Nucleus accumbens (tissue), 56 donors: ENCODE data around the gene NSA2.
"Not testable (repeated sequence)": the region's sequence is repeated elsewhere in the genome, so short reads cannot be mapped to it uniquely, and the experiment has no call there.

Experiments used
- DNase-seq, 56 donors: peaks; one replicate each; lab custom pipeline; 2025; lab: John Stamatoyannopoulos, UW

Gene NSA2

DNA sequence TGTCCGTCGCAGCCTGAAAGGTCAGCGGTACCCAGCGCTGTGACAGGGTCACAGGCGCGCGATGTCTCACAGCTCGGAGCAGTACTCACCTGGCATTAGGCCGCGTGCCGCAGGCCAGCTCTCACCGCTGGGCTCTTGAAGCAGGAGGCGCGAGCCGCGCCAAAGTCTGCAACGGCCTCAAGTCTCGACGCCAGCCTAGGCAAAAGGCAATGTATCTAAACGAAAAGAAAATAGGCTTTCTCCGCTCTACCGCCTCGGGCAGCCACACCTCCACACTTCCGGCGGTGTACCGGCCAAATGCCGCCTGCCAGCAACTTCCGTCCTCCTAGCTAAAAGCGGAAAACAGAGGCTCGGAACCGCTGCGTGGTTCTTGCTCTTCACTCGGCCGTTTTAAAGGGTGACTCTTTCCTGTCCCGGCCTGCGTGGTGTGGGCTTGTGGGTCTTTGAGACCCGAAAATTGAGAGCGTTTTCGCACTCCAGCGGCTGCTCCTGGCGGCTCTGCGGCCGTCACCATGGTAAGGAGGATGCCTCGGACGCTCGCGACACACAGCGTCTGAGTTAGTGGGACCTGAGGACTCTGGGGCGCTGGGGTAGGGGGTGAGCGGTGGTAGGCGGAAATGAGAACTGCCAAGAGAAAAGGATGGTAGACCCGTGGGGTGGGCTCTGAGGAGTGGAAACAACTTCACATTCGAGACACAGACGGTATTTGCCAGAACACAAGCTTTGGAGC, at the start of gene NSA2, which contains the start of gene GFM2:
NSA2 (plus strand) TSS at position 401 of the 730 bp plus-strand sequence; CDS start at position 513, 112 bp downstream.
GFM2 (minus strand) TSS at position 269 of the 730 bp plus-strand sequence. CDS start 3,375 bp downstream, outside the sequence.
- DNase-seq: peak; percentile 43 to 98 (median 92)

DNA sequence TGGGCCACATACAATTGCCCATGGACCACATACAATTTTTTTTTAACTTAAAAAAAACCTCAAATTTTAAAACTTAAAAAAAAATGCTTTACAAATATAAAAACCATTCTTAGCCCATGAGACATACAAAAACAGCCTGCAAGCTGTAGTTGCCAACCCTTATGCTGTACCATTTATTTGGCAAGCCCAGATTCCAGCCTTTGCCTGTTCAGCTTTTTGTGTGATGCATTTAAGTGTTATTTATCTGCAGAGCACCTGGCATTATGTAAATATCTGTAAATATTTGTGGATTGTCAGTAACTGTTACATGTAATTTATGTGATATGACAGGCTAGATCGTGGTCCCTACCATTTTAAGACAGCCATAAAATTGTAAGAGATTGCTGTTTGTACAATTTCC, 49.5 kb upstream of the NSA2 start:
- DNase-seq: no peak

DNA sequence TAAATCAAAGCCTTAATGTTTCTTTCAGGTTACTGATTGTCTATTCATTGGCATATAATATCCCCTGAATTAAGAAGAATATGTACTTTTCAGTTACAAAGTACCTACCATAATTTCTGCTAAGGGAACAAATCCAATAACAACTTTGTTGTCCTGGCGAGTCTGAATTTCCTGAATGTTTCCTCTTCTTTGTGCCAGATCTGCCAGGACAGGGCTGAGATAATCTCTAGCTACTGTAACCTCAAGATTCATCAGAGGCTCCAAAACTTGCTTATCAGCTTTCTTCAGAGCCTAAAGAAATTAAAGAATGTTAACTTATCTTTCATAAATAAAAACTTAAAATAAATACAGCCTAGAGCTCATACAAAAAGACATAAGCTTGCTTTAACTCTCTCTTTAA, 44.8 kb upstream of the NSA2 start:
- no peak for DNase-seq

DNA sequence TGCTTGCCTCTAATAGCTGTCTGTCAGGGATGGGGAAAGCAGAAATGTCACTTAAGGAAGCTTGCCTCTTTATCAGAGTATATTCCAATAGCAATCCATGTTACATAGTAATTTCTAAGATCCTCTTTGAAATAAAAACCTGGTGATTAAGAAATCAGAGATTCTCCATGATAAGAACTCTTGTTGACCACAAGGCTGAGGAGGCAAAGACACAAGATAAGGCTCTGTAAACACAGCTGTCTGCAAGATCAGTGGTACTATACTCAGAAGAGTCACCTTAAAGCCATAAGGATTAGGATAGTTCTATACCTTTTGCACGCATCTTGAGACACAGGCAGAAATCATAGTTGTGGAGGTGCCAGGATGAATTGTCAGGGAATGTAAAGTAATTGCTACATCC, 41.7 kb upstream of the NSA2 start:
- DNase-seq: no peak

DNA sequence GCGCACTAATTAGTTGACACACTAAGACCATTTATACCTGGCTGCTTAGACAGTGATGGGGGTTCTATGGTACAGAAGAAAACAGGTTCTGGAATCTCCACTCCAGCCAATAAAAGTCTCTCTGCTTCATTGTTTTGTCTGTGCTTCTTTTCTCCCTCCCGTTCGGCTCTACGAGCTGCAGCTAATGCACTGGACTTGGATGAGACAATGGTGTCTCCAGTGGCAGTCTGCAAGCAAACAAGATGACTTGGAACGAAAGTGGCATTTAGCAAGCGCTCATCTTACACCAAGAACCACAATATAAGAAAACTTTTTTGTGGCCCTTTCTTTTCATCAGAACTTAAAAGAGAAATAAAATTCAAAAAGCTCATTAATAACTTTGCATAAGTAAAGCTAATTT, 30.3 kb upstream of the NSA2 start:
- DNase-seq: peak in 20 of 56 donors; percentile 0 to 44 (median 2)

DNA sequence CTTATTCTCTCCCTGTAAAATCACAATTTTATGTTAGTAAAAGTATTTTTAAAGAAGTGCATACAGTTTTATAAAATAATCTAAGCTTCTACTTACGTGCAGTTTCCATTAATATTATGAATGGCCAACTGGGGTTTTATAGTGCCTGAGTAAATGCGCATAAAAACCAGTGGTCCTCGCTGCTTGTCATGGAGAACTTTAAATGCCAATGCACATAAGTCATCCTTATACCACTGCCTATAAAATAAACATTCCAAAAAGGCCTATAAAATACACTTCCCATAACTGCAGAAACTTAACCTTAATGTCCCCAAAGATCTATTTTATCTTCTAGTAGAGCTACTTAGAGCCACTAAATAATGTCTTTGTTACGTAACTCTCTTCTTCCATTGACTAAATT, 28.6 kb upstream of the NSA2 start:
- no peak for DNase-seq

DNA sequence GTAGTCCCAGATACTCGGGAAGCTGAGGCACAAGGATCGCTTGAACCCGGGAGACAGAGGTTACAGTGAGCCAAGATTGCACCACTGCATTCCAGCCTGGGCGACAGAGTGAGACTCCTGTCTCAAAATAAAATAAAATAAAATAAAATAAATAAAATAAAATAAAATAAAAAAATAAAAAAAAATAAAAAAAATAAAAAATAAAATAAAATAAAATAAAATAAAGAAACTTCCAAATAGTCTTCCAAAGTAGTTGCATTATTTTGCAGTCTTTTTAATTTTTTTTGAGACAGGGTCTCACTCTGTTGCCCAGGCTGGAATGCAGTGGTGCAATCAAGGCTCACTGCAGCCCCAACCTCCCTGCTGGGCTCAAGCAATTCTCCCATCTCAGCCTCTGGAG, 18.3 kb upstream of the NSA2 start:
- not testable (repeated sequence) for DNase-seq

DNA sequence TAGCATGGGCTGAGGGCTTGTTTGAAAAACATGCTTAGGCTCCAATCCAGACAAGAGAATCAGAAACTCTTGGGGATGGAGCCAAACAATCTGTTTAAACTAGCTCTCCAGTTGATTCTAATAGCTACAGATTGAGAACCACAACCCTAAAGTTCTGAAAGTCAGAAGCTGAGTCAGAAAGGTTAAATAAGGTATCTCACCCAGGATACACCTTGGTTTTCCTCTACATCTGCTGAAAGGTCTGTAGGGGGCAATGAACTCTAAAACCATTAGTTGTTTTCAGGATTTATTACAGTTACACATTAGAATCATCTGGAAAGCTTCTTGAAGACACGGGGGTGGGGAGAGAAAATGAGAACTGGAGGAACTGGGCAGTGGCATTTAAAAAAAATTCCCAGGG, 5.8 kb upstream of the NSA2 start:
- no peak for DNase-seq

DNA sequence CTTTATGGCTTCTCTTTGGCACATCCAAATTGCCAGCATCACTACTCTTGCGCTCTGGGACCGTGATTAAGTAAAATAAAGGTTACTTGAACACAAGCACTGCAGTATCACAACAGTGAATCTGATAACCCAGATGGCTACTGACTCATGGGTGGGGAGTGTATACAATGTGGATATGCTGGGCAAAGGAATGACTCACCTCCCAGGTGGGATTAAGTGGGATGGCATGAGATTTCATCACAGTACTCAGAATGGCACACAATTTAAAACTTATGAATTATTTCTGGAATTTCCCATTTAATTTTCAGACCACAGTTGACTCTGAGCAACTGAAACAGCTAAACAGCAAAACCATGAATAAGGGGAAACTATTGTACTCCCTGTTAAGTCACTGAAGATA, 4.5 kb upstream of the NSA2 start:
- no peak for DNase-seq

DNA sequence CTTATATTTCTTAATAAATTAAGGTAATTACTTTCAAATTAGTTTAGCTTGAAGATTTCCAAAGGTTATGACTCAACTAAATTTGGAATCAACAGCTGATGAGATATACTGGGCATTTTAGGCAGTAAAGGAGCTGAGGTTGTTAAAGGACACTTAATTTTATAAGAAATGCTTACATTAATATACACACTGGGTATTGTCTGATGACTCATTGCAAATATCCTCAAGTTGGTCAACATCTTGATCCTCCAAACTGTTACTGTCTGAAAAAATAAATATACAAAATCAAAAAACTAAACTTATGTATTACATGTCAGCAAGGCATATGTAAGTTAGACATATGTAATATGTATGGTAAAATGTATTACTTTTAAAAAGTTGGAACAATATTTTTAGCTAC, 3.5 kb upstream of the NSA2 start:
- no peak for DNase-seq

DNA sequence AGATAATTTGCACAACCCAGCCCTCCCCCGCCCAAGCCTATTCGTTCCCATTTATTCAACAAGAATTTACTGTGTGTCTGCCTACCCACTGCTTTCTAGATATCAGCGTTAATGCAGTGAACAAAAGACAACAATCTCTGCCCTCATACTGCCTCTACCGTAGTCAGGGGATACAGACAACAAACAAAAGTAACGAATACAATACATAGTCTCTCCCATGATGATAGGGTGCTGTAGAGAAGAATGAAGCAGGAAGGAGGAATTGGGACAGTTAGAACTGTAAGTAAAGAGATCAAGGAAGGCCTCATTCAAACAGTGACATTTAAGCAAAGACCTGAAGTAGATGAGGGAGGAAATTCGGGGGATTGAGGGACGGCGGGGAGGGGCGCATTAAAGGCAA, 1.8 kb upstream of the NSA2 start:
- DNase-seq: no peak

DNA sequence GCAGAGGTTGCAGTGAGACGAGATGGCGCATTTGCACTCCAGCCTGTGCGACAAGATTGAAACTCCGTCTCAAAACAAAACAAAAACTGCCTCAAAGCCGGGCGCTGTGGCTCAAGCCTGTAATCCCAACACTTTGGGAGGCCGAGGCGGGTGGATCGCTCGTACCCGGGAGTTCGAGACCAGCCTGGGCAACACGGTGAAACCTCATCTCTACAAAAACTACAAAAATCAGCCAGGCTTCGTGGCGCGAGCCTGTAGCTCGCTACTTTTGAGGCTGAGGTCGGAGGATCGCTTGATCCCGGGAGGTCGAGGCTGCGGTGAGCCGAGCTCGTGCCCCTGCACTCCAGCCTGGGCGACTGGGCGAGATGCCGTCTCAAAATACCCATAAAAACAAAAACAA, 1.1 kb upstream of the NSA2 start:
- DNase-seq: no peak

DNA sequence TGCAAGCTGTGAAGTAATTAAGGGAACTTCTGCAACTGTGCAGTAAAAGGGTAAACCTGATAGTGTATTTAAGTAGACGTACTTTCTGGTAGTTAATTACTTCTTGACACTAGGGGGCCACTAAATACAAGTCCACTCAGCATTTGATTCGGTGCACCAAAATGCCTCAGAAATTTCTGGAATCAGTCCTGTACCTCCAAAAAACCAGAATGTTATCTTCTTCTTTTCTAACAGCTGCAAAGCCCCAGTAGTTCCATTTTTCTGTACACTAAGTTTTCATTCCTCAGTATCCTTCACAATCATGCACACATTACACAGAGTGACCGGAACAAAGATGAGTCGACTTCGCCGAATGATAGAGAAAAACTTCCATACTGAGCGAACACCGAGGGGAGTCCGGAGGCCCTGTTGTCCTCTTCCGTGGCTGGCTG, 616 bp upstream of the NSA2 start:
- peak in 1 of 56 donors; percentile 30 for DNase-seq

DNA sequence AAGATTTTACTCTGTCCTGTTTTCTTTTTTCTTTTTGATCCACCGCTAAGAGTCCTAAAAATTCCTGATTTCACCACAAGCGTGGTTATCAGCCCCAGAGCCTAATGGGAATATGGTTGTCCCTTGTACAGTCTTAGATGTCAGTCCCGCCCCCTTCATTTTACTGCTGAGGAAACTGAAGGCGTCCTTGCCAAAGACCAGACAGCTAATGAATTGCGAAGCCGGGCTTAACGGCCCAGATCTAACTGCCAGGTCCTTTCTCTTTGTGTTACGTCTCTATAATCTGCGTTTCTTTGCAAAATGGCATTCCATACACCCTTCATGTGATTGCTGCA, 497 bp downstream of the NSA2 start:
- peak in 8 of 56 donors; percentile 9 to 60 (median 52) for DNase-seq

DNA sequence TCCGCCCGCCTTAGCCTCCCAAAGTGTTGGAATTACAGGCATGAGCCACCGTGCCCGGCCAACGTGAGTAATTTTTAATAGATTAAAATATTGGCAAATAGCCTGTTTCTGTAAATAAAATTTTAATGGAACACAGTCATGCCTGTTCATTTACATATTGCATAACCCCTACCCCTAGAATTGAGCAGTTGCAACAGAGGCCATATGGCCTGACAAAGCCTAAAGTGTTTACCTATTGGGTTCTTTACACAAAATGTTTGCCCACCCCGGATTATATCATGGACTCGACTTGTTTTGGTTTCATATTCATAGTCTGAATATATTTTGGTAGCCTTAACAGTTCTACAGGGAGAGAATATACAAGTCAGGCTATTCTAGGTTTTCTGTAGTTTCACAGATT, 5.3 kb downstream of the NSA2 start:
- no peak for DNase-seq

DNA sequence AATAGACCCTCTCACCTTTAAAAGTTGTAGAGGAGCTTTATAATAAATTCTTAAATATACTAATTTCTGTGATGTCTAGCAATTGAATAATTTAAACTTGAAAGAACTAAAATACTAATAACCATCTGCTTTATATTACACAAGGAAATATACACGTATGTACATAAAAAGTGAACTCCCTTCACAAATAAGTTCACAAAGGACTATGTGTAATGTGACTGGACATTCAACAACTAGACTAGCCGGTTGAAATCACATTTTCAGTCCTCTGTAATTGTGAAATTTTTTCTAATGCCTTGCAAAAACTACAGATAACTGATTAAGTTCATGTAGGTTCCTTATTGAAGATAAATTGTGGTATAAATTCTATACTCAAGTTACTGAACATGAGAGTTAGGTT, 11.6 kb downstream of the NSA2 start:
- no peak for DNase-seq

DNA sequence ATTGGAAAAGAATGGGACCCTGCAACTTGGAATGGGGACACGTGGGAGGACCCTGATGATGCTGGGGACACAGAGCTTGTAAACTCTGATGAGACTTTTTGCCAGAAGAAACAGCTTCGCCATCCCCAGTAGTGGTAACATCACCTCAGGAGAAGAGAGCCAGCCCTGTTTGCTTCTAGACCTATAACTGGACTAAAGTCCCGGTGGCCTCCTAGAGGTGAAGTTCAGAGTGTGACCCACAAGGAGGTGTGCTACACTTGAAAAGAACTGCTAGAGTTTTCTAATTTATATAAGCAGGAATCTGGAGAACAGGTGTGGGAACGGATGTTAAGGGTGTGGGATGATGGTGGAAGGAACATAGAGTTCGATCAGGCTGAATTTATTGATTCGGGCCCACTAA, 19.8 kb downstream of the NSA2 start:
- no peak for DNase-seq

DNA sequence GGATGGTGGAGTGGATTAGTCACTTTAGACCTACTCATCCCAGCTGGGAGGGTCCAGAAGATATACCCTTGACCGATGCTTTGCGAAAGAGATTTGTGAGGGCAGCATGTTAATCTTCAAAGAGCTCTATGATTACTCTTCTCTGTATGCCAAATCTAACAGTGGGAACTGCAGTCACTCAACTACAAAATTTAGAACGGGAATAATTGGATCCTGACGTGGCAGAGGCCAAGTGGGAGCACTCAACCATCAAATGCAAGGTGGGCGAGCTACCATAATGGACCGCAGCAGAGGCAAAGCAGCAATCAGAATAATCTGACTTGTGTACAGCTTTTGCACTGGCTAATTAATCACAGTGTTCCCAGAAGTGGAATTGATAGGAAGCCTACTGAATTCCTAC, 20.4 kb downstream of the NSA2 start:
- DNase-seq: no peak

DNA sequence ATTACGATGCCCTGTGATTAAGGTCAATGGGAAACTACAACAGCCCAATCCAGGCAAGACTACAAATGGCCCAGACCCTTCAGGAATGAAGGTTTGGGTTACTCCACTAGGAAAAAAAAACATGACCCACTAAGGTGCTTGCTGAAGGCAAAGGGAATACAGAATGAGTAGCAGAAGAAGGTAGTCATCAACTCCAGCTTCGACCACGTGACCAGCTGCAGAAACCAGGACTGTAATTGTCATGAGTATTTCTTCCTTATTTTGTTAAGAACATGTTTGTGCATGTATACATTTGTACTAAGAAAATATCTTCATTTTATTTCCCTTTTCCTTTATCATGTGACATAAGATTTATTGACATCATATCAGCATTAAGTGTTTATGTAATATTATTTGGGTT, 24.6 kb downstream of the NSA2 start:
- not testable (repeated sequence) for DNase-seq

DNA sequence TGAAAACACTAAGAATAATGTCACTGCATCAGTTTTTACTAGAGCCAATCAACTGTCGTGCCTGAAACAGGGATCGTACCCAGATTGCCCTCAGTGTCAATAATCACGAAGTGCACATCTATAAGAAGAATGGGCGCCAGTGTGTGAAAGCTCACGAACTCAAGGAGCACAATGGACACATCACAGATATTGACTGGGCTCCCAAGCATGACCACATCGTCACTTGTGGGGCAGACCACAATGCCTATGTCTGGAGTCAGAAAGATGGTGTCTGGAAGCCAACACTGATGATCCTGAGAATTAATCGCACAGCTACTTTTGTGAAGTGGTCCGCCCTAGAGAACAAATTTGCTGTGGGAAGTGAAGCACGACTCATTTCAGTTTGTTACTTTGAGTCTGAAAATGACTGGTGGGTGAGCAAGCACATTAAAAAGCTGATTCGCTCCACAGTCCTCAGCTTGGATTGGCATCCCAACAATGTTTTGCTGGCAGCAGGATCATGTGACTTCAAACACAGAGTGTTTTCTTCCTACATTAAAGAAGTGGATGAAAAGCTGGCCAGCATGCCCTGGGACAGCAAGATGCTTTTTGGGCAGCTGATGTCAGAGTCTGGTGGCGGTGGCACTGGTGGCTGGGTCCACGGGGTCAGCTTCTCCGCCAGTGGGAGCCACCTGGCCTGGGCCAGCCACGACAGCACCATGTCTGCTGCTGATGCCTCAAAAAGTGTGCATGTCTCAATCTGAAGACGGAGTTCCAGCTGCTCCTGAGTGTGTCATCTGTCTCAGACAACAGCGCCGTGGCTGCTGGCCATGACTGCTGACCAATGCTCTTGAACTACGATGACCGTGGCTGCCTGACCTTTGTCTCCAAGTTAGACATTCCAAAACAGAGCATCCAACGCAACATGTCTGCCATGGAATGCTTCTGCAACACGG, 32.2 kb downstream of the NSA2 start:
- peak in 48 of 56 donors; percentile 11 to 80 (median 40) for DNase-seq

DNA sequence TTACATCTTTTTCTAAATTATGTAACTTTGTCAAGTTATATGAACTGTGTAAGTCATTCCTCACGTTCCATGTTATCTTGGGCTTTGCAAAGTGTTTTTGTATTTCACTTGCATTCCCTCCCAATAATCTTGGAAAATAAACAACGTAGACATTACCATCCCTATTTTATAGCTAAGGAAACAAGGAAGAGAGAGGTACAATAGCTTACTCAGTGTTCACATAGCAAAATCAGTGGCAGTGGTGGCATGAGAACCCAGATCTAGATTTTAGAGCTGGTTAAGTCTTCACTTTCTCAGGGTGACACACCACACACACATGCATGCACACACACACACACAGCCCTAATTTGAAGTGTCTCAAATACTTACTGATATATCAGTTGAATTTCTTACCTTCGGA, 34.1 kb downstream of the NSA2 start:
- no peak for DNase-seq

DNA sequence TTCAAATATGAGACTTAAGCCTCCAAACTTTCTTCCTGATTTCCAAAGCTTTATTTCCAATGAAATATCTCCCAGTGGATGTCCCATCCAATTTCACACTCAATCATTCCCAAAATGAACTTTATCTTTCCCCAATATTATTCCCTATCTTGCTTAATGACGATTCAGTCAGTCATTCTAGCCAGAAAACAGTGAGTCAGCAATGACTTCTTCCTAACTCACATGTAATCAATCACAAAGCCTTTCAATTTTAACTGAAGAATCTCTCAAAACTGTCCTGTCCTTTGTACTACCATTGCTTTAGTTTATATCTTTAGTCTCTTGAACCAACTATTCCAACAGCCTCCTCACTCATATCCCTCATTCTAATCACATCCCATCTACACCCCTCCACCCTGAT, 34.9 kb downstream of the NSA2 start:
- DNase-seq: no peak
